ENCODE results near the gene RINT1.

The RINT1 gene

GRCh38 chr7:105613611-105614330, 81.8 kb downstream of the RINT1 start:
- no peak overlapping the region for H3K4me3 ChIP-seq (ENCODE audit: low read depth, low read length)
- TF ChIP-seq CTCF (IDR thresholded peaks at IDR 0.05; ENCODE audit: insufficient read depth, low read depth, low read length, missing control alignments), result no peak
- DNase-seq (ENCODE audit: low read depth), result no peak

- no peak overlapping the region for H3K4me3 ChIP-seq (ENCODE audit: low read depth, low read length)
- no peak for DNase-seq (ENCODE audit: low read depth)
- TF ChIP-seq CTCF (IDR thresholded peaks at IDR 0.05; ENCODE audit: insufficient read depth, low read depth, low read length, missing control alignments), result no peak
Measured at GRCh38 chr7:105614341-105614840, 82.4 kb downstream of the RINT1 start.
